Muscle of back (tissue), 13 donors: ENCODE data around the gene CLEC1A. TPM values are rescaled to one million over a fixed set of nuclear protein-coding genes. Genes with fewer than 3 reads are reported as not detected.
A peak's percentile ranks its signal among the peaks of the same experiment; 100 is the strongest.

ENCODE experiments used
- DNase-seq, 3 donors: peaks; one replicate each; pipeline versions ENCODE4 v3.0.0 to v3.0.0-alpha.2; 2013
- long read RNA-seq, 9 donors: transcript quantifications; one replicate each; lab custom pipeline, GENCODE V29; 2026
- polyA plus RNA-seq, 10 donors: library from polyadenylated mRNA; unstranded; fragments of 120-200 nt; gene quantifications; one replicate each; pipeline ENCODE4 v1.2.1, GENCODE V29; 2013; ENCODE audit not compliant: insufficient read length in 10 of 10

The CLEC1A gene
- 1 to 10 TPM; 2.1 to 5.4 (median 2.7) TPM for polyA plus RNA-seq
- long read RNA-seq, donor 1: 0 reads
- long read RNA-seq, donor 2, partial matches to known transcripts: 0 of 2 reads
- long read RNA-seq, donor 2, other reads (novel, unspliced or antisense): 0 of 2 reads
- long read RNA-seq, donor 3: 0 reads
- long read RNA-seq, donor 4: 0 reads
- long read RNA-seq, donor 5: 0 reads
- long read RNA-seq, donor 6: 0 reads
- long read RNA-seq, donor 7: 0 reads
- long read RNA-seq, donor 8: 0 reads
- long read RNA-seq, donor 9: 0 reads

GRCh38 chr12:10098791-10099190, at the start of gene CLEC1A:
CLEC1A (minus strand) TSS chr12:10098985; CDS start chr12:10098922, 63 bp downstream.
- peak in 2 of 3 donors; percentile 43 to 53 for DNase-seq

GRCh38 chr12:10147714-10148403, 49.1 kb upstream of the CLEC1A start:
- DNase-seq: no peak

- DNase-seq: no peak
These were observed 44.3 kb upstream of the CLEC1A start for GRCh38 chr12:10142976-10143589.

GRCh38 chr12:10140001-10140400, 41.2 kb upstream of the CLEC1A start:
- peak in 2 of 3 donors; percentile 33 to 69 for DNase-seq

GRCh38 chr12:10136637-10137205, 37.9 kb upstream of the CLEC1A start:
- DNase-seq: no peak

GRCh38 chr12:10135126-10135525, 36.3 kb upstream of the CLEC1A start:
- DNase-seq: no peak

- DNase-seq: no peak
These were observed 34.1 kb upstream of the CLEC1A start for GRCh38 chr12:10132850-10133370.

- peak in 1 of 3 donors; percentile 12 for DNase-seq
These were observed 32.4 kb upstream of the CLEC1A start for GRCh38 chr12:10131111-10131690.

GRCh38 chr12:10130042-10130441, 31.3 kb upstream of the CLEC1A start, which contains the start of gene CLEC7A:
CLEC7A (minus strand) TSS chr12:10130199; CDS start chr12:10130082, 117 bp downstream.
- peak in 1 of 3 donors; percentile 26 for DNase-seq

- peak in 2 of 3 donors; percentile 13 to 49 for DNase-seq
These were observed 29.9 kb upstream of the CLEC1A start for GRCh38 chr12:10128687-10129086.

- DNase-seq: no peak
These were observed 27.6 kb upstream of the CLEC1A start for GRCh38 chr12:10126413-10126812.

- DNase-seq: no peak
These were observed 23.9 kb upstream of the CLEC1A start for GRCh38 chr12:10122689-10123088.

GRCh38 chr12:10121278-10121677, 22.5 kb upstream of the CLEC1A start:
- DNase-seq: peak in 1 of 3 donors; percentile 31

GRCh38 chr12:10119066-10119465, 20.3 kb upstream of the CLEC1A start:
- DNase-seq: no peak

- no peak for DNase-seq
These were observed 17.1 kb upstream of the CLEC1A start for GRCh38 chr12:10115890-10116289.

- DNase-seq: no peak
These were observed 16.5 kb upstream of the CLEC1A start for GRCh38 chr12:10115311-10115710.

- no peak for DNase-seq
These were observed 15.1 kb upstream of the CLEC1A start for GRCh38 chr12:10113920-10114319.

GRCh38 chr12:10113075-10113474, 14.3 kb upstream of the CLEC1A start:
- DNase-seq: no peak

- no peak for DNase-seq
These were observed 12.7 kb upstream of the CLEC1A start for GRCh38 chr12:10111451-10111850.

- no peak for DNase-seq
These were observed 11.6 kb upstream of the CLEC1A start for GRCh38 chr12:10110256-10110844.

GRCh38 chr12:10102322-10102721, 3.5 kb upstream of the CLEC1A start:
- peak in 1 of 3 donors; percentile 15 for DNase-seq
